GM13977 (cell line): Measurements from ENCODE around the gene ARL15.

Experiments used
- DNase-seq: peaks from one replicate; pipeline ENCODE4 v3.0.0; 2012; ENCODE audit warnings: low spot score
- CTCF ChIP-seq: IDR thresholded peaks from 2 replicates; pipeline ENCODE4 v1.5.1; 2012; ENCODE audit warnings: mild to moderate bottlenecking, control low read depth; ENCODE audit not compliant: insufficient read depth; ENCODE audit errors: extremely low read depth, missing control alignments
- in situ Hi-C: fragments of 300-500 bp; cut with MboI; formaldehyde crosslinking; loops from one replicate; pipeline ENCODE4 v1.12.0; 2022; ENCODE audit warnings: low sequenced_read_pairs, low pct_unique_long_range_greater_than_20kb, mixed read lengths, inconsistent platforms; ENCODE audit not compliant: unreplicated experiment

Gene ARL15

GRCh38 chr5:53879708-53880323 is 430.6 kb downstream of the ARL15 start:
- in situ Hi-C loops: no loop called here
- TF ChIP-seq CTCF: no peak
- DNase-seq: no peak

- no peak for TF ChIP-seq CTCF
- in situ Hi-C loops: no loop called here
- DNase-seq: no peak
These were observed 432.4 kb downstream of the ARL15 start for GRCh38 chr5:53878015-53878414.

- TF ChIP-seq CTCF: no peak
- in situ Hi-C loops: no loop called here
- no peak for DNase-seq
These were observed 433.1 kb downstream of the ARL15 start for GRCh38 chr5:53877243-53877642.

GRCh38 chr5:53874409-53874808 is 436.0 kb downstream of the ARL15 start:
- in situ Hi-C loops: no loop called here
- no peak for DNase-seq

GRCh38 chr5:53873235-53873634 is 437.1 kb downstream of the ARL15 start:
- no peak for TF ChIP-seq CTCF
- no peak for DNase-seq
- in situ Hi-C loops: no loop called here

More at GRCh38 chr5:53874409-53874808, 436.0 kb downstream of the ARL15 start:
- TF ChIP-seq CTCF: no peak

GRCh38 chr5:53871775-53872174 is 438.6 kb downstream of the ARL15 start:
- no peak for TF ChIP-seq CTCF
- no peak for DNase-seq
- in situ Hi-C loops: no loop called here
